Stimulated activated CD4-positive, alpha-beta T cell treated with anti-CD3 and anti-CD28 coated beads, Interleukin-15, amount 100 ng/mL, for 24 hours (primary cell): Measurements from ENCODE around the gene TMEM174.
"Not testable (repeated sequence)": the region's sequence is repeated elsewhere in the genome, so short reads cannot be mapped to it uniquely, and the experiment has no call there.

Experiments
- DNase-seq: peaks from one replicate; pipeline ENCODE4 v3.0.0-alpha.2; 2020

The TMEM174 gene

DNA sequence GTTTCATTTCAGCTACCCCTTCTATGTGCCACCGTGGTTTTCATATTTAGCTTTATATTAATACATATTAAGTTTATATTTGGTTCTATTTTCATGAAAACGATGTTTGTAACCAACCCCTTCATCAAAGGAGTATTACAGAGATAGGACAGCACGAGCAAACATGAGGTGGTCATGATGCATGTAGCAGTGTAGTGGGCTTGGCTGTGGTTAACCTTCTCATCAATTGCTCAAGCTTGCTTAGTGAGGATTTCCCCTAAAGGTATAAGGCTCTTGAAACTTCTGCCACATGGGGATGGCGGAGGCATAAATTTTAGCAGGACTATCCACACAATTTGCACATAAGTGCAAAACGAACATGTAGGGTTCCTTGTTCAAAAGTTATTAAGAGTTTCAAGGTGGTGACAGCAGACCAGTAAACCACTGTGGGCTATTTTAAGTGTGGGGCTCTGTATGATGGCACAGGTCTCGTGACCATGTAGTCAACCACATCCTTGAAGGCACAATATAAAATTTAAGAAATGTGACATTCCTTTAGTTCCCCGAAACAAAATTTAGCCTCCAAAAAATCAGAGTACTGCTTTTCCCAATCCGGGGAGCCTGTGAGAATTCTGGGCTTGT, 24.8 kb downstream of the TMEM174 start:
- no peak for DNase-seq

DNA sequence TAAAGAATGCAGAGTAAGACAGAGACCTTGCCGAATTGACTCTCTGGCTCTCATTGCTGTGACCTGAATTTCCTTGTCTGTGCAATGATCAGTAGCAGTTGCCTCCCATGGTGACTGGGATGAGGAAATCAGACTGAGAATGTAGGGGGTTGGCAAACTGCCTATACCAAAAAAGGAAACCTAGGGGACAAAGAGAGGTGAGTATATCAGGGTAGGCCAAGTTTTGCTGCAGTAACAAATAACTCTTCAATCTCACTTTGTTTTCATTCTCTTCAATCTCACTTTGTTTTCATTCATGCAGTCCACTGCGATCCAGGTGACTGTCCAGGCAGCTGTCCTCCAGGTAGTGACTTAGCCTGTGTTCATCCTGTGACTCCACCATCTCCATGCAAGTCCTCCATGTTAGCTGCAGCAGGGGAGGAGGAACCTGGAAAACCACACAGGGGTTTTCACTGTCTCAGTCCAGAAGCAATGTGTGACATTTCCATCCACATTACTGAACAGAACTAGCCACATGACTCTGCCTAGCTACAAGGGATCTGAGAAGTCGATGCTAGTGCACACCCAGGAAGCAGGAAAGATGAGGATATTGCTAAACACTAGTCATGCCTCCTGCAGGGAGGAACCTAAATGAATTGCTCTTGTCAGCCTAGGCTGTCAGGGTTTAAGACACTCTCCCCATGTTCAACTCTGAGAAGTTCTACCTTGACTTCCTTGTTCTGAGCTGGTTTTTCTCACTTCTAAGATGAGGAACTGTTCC, 26.0 kb downstream of the TMEM174 start:
- no peak for DNase-seq

DNA sequence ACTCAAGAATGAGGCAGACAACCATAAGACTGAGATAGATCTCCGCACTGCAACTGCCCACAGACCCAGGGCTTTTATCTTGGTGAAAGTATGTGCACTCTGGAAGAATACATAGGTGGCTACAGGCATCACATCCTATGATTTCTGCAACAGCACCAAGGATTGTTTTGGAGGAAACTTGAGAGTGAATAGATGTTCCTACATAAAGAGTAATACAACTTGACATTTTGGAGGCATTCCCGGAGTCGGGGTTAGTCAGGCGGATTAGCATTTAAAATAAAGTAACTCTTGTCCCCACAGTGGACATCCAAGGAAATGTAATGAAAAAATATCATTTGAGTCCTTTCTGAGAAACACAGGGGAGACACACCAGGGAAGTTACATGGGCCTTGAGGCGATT, 26.7 kb downstream of the TMEM174 start:
- DNase-seq, result no peak

DNA sequence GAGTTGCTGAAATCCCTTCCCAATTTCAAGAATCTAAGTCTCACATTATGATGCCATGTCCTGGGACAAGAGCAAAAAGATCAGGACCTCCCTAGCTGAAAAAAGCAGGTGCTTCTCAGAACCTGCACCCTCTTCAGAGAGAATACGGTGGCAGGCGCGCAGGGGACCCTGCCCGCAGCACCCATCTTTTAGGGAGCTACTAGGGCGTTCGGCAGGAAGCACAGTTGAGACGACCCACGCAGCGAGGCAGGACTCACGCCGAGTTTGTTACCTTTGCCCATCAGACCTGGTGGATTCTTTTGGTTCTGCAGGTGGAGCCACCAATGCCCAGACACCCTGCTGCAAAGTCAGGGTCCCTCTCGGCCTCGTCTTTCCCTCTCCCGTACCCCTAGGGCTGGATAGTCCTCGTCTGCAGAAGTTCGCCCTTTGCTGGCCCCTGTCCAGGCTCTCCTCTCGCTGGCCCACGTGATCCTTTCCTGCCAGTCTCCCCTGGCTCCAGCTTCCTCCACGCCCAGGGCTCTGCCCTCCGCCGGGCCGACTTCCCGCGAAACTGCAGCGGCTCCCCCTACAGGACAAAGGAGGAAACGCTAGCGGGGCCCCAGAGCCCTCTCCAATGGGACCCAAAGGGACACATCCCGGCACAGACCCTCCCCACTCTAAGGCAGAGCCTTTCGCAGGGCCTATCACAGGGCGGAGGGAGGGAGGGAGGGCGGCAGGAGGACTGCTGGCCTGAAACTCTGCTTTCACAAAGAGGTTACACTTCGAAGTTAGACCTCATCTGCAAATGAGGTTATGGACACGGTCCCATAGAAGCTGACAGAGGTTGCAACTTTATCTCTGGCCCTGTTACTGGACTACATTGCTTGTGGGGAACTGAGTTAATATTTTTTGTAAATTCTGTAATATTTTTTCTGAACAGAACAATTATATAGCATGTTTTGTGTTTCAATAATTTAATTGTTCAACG, 28.8 kb downstream of the TMEM174 start:
- DNase-seq, result peak; percentile 83

DNA sequence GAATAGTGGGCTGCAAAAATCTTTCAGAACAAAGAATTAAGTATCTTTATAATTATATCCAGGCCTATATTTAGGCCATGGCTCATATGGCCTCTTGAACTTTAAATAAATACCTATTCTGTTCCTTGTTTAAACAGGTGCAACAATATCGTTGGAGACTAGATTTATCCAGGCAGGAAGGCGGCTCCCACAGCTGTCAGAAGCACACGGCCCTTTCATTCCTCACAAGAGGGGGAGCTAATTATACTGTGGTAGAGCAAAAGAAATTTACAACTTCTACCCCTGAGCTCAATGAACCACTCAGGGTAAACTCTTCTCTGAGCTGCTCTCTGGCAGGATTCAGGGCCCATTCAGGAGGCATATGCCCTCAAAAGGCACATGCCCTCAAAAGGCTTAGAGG, 31.3 kb downstream of the TMEM174 start:
- DNase-seq, result no peak

DNA sequence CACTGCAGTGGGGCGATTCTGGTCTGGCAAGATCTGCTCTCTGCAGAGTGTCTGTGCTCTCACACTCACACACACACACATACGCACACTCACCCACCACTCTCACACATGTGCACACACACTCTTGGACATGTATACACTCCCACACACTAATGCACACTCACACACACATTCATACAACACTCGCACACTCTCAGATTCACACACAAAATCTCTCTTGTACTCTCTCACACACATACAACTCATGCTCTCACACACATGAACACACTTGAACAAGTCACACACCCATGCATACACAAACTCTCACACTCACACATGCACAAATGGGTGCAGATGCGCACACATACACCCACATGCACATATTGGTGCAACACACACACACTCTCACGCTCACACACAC, 31.7 kb downstream of the TMEM174 start:
- no peak for DNase-seq

DNA sequence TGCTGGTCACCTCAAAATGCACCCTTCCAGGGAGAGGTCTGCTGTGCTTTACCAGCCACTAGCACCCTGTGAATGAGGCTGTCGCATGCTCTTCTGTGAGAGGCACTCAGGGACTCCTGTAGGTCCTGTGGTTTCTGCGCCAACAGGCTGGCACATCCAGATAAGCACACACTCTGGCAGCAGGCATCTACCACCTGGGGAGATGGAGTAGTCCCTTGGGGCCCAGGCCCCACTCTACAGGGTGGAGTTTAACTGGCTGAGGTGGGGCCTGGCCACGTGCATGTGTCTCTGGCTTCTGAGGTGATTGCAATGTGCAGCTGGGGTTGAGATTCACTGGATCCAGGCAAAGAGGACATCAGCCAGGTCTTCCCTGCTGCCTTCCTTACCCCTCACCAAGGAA, 32.3 kb downstream of the TMEM174 start:
- DNase-seq, result no peak

DNA sequence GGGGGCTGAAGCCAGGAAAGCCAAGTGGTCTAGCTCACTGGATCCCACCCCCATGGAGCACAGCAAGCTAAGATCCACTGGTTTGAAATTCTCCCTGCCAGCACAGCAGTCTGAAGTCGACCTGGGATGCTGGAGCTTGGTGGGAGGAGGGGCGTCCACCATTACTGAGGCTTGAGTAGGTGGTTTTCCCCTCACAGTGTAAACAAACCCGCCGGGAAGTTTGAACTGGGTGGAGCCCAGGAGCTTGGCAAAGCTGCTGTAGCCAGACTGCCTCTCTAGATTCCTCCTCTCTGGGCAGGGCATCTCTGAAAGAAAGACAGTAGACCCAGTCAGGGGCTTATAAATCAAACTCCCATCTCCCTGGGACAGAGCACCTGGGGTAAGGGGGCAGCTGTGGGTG, 34.2 kb downstream of the TMEM174 start:
- not testable (repeated sequence) for DNase-seq

DNA sequence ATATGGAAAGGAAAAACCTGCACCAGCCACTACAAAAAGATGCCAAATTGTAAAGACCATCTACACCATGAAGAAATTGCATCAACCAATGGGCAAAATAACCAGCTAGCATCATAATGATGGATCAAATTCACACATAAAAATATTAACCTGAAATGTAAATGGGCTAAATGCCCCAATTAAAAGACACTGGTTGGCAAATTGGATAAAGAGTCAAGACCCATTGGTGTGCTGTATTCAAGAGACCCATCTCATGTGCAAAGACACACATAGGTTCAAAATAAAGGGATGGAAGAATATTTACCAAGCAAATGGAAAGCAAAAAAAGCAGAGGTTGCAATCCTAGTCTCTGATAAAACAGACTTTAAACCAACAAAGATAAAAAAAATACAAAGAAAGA, 36.1 kb downstream of the TMEM174 start:
- DNase-seq, result not testable (repeated sequence)

DNA sequence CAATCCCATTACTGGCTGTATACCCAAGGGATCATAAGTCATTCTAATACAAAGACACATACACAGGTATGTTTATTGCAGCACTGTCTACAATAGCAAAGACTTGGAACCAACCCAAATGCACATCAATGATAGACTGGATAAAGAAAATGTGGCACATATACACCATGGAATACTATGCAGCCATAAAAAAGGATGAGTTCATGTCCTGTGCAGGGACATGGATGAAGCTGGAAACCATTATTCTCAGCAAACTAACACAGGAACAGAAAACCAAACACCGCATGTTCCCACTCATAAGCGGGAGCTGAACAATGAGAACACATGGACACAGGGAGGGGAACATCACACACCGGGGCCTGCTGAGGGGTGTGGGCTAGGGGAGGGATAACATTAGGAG, 39.7 kb downstream of the TMEM174 start:
- not testable (repeated sequence) for DNase-seq

DNA sequence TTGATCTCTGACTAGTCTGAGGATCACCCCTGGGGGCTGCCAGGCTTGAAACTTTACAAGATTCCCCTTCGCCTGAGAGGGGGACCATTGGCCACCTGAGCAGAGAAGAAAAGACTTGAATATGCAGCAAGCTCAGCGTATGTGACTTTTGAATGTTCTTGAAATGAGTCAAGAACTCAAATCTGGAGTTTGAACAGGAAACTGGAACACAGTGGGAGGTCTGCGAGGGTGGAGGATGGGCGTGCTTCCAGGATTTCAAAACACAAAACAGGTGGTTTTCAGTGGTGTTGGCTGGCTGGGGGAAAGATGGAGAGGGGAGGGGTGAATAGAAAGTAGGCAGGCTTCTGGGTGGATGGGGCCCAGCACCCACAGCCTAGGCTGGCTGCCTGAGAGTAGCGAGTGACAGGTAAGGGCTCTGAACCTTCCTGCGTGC, 40.6 kb downstream of the TMEM174 start:
- peak; percentile 69 for DNase-seq

DNA sequence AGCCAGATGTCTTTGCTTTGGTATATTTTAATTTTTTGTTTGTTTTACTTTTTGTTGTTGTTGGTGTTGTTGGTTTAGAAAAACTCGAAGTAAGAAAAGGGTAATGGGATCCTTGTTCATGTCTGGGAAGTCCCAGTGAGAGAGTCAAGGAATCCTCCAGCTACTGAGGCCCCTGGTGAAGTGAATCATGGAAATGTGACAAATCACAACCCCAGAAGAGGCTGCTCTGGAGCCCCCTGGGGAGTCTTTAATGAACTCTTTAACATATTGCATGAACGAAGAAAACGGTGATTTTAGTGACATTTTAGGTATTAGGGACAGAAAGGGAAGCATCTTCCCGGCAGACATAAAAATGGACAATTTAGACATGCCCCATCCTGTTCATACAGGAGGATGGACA, 41.3 kb downstream of the TMEM174 start:
- DNase-seq, result no peak

DNA sequence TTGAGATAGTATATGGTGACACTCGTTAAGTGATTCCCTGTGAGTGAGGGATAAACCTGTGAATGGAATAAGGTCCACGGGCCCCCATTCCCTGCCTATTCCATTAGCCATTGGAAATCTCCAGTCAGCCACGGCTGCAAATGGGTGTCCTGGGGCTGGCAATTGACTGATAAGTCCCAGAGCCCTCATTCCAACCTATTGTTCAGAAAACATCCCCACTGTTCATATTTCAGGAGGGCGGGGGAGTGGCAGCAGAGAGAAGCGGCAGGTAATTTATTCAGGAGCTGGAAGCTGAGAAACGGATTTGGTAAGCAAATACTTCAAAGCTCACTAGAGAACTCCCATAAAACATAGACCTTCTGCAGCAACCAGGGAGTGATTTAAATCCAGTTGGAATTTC, 42.0 kb downstream of the TMEM174 start:
- no peak for DNase-seq

DNA sequence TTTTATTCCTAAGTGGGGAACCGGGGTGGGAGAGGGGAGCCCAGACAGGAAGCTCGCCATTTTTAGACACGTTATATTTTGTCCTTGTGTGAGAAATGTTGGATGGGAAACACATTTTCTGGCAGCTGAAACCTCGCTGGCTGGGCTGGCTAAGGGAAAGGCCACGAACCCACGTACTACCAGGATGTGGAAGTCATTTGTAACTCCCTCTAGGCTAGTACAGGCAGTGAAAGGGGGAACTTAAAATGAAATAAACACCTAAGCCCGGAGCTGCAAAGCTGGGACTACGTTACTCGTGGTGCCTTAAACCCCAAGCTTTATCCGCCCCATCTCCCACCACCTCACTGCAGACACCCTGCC, 42.5 kb downstream of the TMEM174 start:
- DNase-seq, result no peak

DNA sequence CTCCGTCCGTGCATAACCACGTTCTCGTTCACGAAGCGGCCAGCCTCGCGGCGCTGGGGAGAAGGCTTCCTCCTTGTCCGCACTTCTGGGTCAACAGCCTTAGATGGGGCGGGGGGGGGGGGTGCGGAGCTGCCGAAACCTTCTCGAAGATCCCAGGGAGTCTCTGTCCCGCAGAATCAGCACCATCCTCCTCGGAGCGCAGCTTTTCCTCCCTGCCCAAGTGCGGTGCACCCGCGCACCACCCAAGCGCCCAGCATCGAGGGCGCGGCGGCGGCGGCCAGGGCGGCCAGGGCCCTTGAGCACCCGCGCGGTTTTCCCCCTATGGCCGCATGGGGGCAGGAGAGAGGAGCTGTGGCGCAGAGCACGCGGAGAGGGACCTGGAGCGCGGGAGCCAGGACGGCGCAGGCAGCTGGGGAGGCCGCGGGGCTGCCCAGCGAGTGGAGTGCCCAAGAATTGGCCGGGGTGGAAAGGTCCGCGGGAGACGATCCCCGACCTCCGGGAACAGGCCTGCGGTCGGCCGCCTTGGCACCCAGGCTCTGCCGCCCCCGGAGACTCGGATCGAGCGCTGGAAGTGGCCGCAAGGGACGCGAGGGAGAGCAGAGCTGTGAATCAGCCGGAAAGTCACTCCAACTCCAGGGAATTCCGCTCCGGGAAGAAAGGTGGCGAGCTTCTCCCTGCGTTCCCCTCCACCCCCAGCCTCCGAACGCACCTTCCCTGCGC, 43.1 kb downstream of the TMEM174 start:
- DNase-seq, result peak; percentile 79

DNA sequence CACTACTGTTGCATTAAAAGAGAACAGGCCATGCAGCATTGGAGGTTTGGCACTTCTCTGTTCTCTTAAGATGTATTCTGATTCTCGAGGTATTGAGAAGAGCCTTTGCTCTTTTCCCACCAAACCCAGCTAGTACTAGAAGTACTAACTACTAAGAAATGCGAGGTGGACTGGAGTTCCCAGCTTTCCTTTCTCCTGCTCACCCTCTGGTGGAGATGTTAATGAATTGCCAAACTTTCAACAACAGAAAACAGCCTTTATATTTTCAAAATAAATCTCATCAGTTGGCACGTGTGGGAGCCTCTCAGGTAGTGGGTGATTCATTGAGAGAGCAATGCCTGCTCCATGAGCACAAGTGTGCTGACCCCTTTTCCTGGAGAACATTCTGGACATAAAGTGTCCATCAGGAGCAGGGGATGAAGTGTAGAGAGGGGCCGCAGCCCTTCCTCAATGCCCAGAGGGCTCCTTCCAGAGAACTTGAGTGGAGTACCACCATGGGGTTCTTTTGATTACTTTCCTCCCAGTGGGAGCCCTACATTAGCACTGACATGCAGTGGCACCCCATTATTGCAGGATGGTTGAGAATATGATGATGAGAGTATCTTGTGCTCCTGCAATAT, 45.7 kb downstream of the TMEM174 start:
- no peak for DNase-seq

DNA sequence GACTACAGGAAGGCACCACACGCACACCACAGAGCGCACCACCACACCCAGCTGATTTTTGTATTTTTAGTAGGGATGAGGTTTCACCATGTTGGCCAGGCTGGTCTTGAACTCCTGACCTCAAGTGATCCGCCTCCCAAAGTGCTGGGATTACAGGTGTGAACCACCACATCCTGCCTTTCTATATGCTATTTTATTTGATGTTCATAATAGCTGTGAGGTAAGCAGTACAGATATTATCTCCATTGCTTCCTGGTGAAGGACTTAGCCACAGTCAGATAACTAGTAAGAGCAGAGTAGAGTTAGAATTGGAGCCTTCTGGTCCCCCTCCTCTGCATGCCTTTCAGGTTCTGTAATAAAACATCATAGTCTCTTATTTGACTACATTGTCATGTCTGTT, 46.3 kb downstream of the TMEM174 start:
- DNase-seq, result not testable (repeated sequence)

DNA sequence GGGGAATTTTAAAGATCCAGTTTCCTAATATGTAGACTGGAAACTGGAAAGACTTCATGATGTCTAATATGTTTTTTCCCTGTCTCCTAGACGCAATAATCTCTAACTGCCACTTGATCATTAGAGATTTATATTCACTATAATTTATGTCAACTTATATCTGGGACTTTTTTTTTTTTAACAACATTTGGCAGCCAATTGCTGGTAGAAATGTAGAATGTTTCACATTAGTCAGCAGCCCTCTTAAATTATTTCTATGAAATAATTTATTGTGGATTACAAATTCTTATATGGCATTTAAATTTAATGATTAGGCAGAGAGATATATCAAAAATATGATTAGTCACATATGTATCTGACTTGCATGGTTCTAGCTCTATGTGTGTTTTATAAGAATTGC, 48.2 kb downstream of the TMEM174 start:
- DNase-seq, result no peak

DNA sequence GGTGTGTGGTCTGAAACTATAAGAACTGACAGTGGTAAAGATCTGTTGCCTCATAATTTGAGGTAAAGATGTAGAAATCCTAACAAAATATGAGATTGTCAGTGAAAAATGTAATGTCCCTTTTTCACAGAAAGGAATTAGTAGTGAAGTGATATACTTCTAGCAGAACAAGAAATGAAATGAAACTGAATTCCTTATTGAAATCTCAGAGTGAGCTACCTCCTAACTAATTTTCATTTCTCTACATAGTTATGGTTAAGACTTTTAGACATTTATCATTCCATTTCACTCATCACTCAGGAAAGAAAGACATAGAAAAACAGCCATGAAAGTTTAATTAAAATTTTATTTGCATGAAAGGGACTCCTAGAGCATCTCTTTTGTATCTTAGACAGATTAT, 48.7 kb downstream of the TMEM174 start:
- no peak for DNase-seq

DNA sequence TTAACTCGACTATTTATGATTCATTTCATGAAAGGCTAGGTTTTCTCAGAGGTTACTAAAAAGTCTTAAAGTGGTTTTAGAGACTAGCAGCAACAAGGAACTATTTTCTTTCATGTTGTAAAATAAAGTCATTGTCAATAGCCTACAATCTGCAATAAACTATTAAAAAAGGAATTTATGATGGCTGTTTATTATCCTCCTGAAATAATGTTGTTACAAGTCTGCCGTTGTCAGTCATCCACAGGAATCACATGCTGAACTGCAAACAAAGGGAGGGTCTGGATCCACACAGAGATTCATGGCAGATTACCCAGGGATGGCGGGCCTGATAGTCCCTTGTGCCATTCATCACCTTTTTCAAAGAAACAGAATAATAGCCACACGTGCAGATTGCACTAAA, 49.2 kb downstream of the TMEM174 start:
- DNase-seq, result no peak
